Measurements from ENCODE around the gene CSK. TPM values are rescaled to one million over a fixed set of nuclear protein-coding genes. Genes with fewer than 3 reads are reported as not detected.

The CSK gene
- total and polyA plus RNA-seq, 2 of the 8 experiments (the other 6 are each of a cell fraction or from before 2014, with no cell fraction given): 13.7 to 50.2 TPM

DNA sequence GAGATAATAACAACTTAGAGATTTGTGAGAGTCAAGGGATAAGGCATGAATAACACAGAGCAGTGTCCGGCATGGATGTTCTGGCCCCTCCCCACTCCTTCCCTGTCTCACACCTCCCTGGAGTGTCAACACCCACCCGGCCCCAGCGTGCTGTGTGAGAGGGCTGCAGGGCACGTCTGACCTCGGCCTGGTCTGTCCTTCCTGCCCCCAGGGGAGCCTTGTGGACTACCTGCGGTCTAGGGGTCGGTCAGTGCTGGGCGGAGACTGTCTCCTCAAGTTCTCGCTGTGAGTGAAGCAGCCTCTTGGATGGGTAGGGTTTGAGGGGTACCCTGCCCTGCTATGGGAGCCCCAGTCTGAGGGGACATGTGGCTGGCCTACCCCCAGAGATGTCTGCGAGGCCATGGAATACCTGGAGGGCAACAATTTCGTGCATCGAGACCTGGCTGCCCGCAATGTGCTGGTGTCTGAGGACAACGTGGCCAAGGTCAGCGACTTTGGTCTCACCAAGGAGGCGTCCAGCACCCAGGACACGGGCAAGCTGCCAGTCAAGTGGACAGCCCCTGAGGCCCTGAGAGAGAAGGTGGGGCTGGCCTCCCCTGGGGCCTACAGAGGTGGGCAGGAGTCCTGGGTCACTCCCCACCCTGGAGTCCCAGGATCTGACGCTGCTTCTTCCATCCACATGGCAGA is 19.6 kb downstream of the CSK start:
- no peak overlapping the region for H3K9ac ChIP-seq (replicated peaks in 1 of 4; ENCODE audit: extremely low read depth in 1 of 4, low read depth in 3 of 4, low read length in 3 of 4)
- H2BK5ac ChIP-seq (ENCODE audit: low read depth, low read length): no peak overlapping the region
- peaks cover 0 to 14% (median 0%) of the 10 kb centered on the region in 4 experiments; a peak in 1 of 8 replicates for H3K36me3 ChIP-seq (ENCODE audit: control insufficient read depth in 2 of 4, insufficient read depth in 4 of 4, low read length in 3 of 4)
- CTCF ChIA-PET (ENCODE audit: partially characterized antibody): interaction anchor here (0.6 to 53.7 kb wide), 19 partner anchors 8 to 1948 kb away, joined by 3 to 1439 read pairs (median 7); partner anchors contain the start of genes CLK3, CPLX3, CSK and LMAN1L
- peaks cover 2 to 14% of the 10 kb centered on the region in 2 experiments for H4K20me1 ChIP-seq (replicated peaks in 1 of 2; ENCODE audit: control insufficient read depth in 1 of 2, insufficient read depth in 2 of 2, low read length in 2 of 2)
- no peak for FAIRE-seq
- no peak overlapping the region for H3K4me3 ChIP-seq (ENCODE audit: extremely low read depth in 1 of 4, insufficient read depth in 2 of 4, low read depth in 3 of 4, low read length in 4 of 4)
- H3K14ac ChIP-seq (ENCODE audit: insufficient read length): no peak overlapping the region
- H2BK20ac ChIP-seq (ENCODE audit: low read length): no peak overlapping the region
- no peak overlapping the region for H2BK12ac ChIP-seq (ENCODE audit: low read depth, low read length)
- no peak overlapping the region for H3K4ac ChIP-seq (replicated peaks; ENCODE audit: insufficient read length, low read depth, low read length)
- H3K23ac ChIP-seq (ENCODE audit: insufficient read length): no peak overlapping the region
- no peak overlapping the region for H4K91ac ChIP-seq (replicated peaks; ENCODE audit: insufficient read length, low read length)
- no peak overlapping the region for H3K4me2 ChIP-seq (ENCODE audit: insufficient read depth in 1 of 2, low read depth in 2 of 2, low read length in 2 of 2)
- H3K4me1 ChIP-seq (replicated peaks in 1 of 4; ENCODE audit: control insufficient read depth in 3 of 4, insufficient read depth in 4 of 4, low read length in 3 of 4): peaks cover 0 to 5% (median 2%) of the 10 kb centered on the region in 4 experiments; a peak in 3 of 7 replicates
- H3K27ac ChIP-seq (ENCODE audit: low read depth, low read length): no peak overlapping the region
- H3K56ac ChIP-seq (replicated peaks; ENCODE audit: insufficient read length, low read depth, low read length): no peak overlapping the region
- no peak overlapping the region for H2BK15ac ChIP-seq (ENCODE audit: low read length)
- no peak for DNase-seq (ENCODE audit: low read depth in 1 of 2, low spot score in 2 of 2)
- H3K18ac ChIP-seq (ENCODE audit: extremely low read depth, low read length): no peak overlapping the region
- H3K79me2 ChIP-seq (ENCODE audit: control insufficient read depth in 1 of 2, insufficient read depth in 2 of 2, low read length in 2 of 2): no peaks in the 10 kb centered on the region
- H4K5ac ChIP-seq (ENCODE audit: insufficient read length, low read depth, low read length): no peak overlapping the region
- no peak overlapping the region for H2BK120ac ChIP-seq (replicated peaks; ENCODE audit: low read depth, low read length)
- H3K9me3 ChIP-seq (ENCODE audit: insufficient read depth in 2 of 2, low read depth in 1 of 2, low read length in 1 of 2): no peaks in the 10 kb centered on the region
- H2AFZ ChIP-seq (ENCODE audit: low read length): no peak overlapping the region
- WGBS, 2 experiments (ENCODE audit: extremely low coverage in 1 of 2, insufficient coverage in 1 of 2, insufficient read length in 1 of 2, insufficient replicate concordance in 2 of 2, low coverage in 1 of 2, low lambda C conversion rate in 2 of 2, missing lambda C conversion rate in 1 of 2): 94% methylated on average over 18 of the region's 18 CpGs; no CpG with 5 or more reads in 1 of the 2 experiments
- POLR2A ChIA-PET (ENCODE audit: partially characterized antibody): interaction anchor here (2.2 to 3.6 kb wide), 2 partner anchors 13 to 41 kb away, joined by 13 to 20 read pairs; no protein-coding TSS in a partner anchor
- no peaks in the 10 kb centered on the region for H3K79me1 ChIP-seq (ENCODE audit: low read depth, low read length)
- 0 out of 2 replicates have a peak overlapping the region, but pooled peaks have one; percentile 28 for H4K8ac ChIP-seq (ENCODE audit: extremely low read depth, insufficient read depth, low read length)
- H3K27me3 ChIP-seq (replicated peaks in 1 of 4; ENCODE audit: control insufficient read depth in 3 of 4, extremely low read depth in 1 of 4, insufficient read depth in 3 of 4, low read length in 3 of 4): no peaks in the 10 kb centered on the region
- H2AK5ac ChIP-seq (ENCODE audit: low read depth, low read length): no peak overlapping the region
- no peaks in the 10 kb centered on the region for H3K23me2 ChIP-seq (ENCODE audit: low read depth, low read length)
- TF ChIP-seq, protein P1, sequence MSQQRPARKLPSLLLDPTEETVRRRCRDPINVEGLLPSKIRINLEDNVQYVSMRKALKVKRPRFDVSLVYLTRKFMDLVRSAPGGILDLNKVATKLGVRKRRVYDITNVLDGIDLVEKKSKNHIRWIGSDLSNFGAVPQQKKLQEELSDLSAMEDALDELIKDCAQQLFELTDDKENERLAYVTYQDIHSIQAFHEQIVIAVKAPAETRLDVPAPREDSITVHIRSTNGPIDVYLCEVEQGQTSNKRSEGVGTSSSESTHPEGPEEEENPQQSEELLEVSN (IDR thresholded peaks at IDR 0.05): no peak
- TF ChIP-seq, protein P2, sequence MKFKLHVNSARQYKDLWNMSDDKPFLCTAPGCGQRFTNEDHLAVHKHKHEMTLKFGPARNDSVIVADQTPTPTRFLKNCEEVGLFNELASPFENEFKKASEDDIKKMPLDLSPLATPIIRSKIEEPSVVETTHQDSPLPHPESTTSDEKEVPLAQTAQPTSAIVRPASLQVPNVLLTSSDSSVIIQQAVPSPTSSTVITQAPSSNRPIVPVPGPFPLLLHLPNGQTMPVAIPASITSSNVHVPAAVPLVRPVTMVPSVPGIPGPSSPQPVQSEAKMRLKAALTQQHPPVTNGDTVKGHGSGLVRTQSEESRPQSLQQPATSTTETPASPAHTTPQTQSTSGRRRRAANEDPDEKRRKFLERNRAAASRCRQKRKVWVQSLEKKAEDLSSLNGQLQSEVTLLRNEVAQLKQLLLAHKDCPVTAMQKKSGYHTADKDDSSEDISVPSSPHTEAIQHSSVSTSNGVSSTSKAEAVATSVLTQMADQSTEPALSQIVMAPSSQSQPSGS (IDR thresholded peaks at IDR 0.05; ENCODE audit: low read length): no peak
- TF ChIP-seq, protein P3, sequence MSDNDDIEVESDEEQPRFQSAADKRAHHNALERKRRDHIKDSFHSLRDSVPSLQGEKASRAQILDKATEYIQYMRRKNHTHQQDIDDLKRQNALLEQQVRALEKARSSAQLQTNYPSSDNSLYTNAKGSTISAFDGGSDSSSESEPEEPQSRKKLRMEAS (IDR thresholded peaks at IDR 0.05): no peak
